Gastrocnemius medialis (tissue), 4 donors: ENCODE measurements around the gene DOC2B. TPM values are rescaled to one million over a fixed set of nuclear protein-coding genes. Genes with fewer than 3 reads are reported as not detected.
A peak's percentile ranks its signal among the peaks of the same experiment; 100 is the strongest.

Experiments used
- ATAC-seq, 2 donors: fragments of 150-250 bp; one replicate each; pipeline ENCODE4 v1.9.1; 2016
- DNase-seq, 2 donors: peaks; one replicate each; pipeline ENCODE4 v3.0.0-alpha.2; 2019
- H3K27ac ChIP-seq, 4 donors: fragments of 200-600 bp; sonication (generic); 1 replicate in 1 of 4; 2 replicates in 3 of 4; pipeline ENCODE4 v1.5.1; 2016 to 2018; ENCODE audit warnings: mild to moderate bottlenecking in 2 of 4, moderate library complexity in 1 of 4
- H3K27me3 ChIP-seq, 3 donors: fragments of 200-600 bp; sonication (generic) in 2 of 3; 1 replicate in 1 of 3; 2 replicates in 2 of 3; pipeline versions ENCODE4 v1.5.1 to v1.6.0; 2016 to 2019; ENCODE audit warnings: mild to moderate bottlenecking in 1 of 3, moderate library complexity in 1 of 3
- H3K36me3 ChIP-seq, 2 donors: fragments of 200-600 bp; sonication (generic) in 1 of 2; one replicate each; pipeline ENCODE4 v1.5.1; 2017 to 2018
- H3K4me1 ChIP-seq, 2 donors: fragments of 200-600 bp; sonication (generic) in 1 of 2; one replicate each; pipeline ENCODE4 v1.5.1; 2016 to 2017; ENCODE audit warnings: mild to moderate bottlenecking in 2 of 2
- H3K4me3 ChIP-seq, 4 donors: fragments of 200-600 bp; sonication (generic) in 3 of 4; 1 replicate in 1 of 4; 2 replicates in 3 of 4; pipeline ENCODE4 v1.5.1; 2016 to 2019; ENCODE audit warnings: mild to moderate bottlenecking in 2 of 4
- H3K9me3 ChIP-seq, 3 donors: fragments of 200-600 bp; sonication (generic) in 2 of 3; 1 replicate in 1 of 3; 2 replicates in 2 of 3; pipeline ENCODE4 v1.5.1; 2016 to 2019
- CTCF ChIP-seq, 5 experiments: fragments of 450-650 bp in 3 of 5; fragments of 200-600 bp in 2 of 5; sonication (generic) in 2 of 5; IDR thresholded peaks in 4 of 5; conservative IDR thresholded peaks in 1 of 5; 1 replicate in 4 of 5; 2 replicates in 1 of 5; pipeline ENCODE4 v1.5.1; 2016 to 2019; ENCODE audit warnings: antibody characterized with exemption in 5 of 5, mild to moderate bottlenecking in 3 of 5, moderate library complexity in 3 of 5
- POLR2A ChIP-seq, 2 donors: fragments of 450-650 bp; IDR thresholded peaks; one replicate each; pipeline ENCODE4 v1.6.1; 2017; ENCODE audit warnings: antibody characterized with exemption in 2 of 2, mild to moderate bottlenecking in 2 of 2, moderate library complexity in 2 of 2
- in situ Hi-C, 4 donors: fragments of 200-750 bp; cut with MboI; loops; one replicate each; pipeline versions ENCODE4 v1.15.0 to v1.8.0; 2017; ENCODE audit warnings: low sequenced_read_pairs in 4 of 4
- intact Hi-C: fragments of 100-400 bp; cut with DNase I; formaldehyde crosslinking; loops from one replicate; pipeline ENCODE4 v1.15.1; 2023; ENCODE audit warnings: low total_unique reads
- total RNA-seq, 4 donors: library from RNA; depleted of rRNA; stranded (reverse); fragments of >200 nt; gene quantifications; one replicate each; pipeline versions ENCODE4 v1.1.0 to v1.2.3, GENCODE V29; 2016

The DOC2B gene
- 1 to 10 TPM; 1.1 to 4.0 (median 3.8) TPM for total RNA-seq

GRCh38 chr17:181245-182049 is at the start of gene DOC2B:
DOC2B (minus strand) TSS chr17:181650; CDS start chr17:181479, 171 bp downstream.
- H3K9me3 ChIP-seq: no peaks in the 10 kb centered on the region
- intact Hi-C loops: no loop called here
- no peaks in the 10 kb centered on the region for H3K36me3 ChIP-seq
- DNase-seq (no peak), ATAC-seq (peak; percentile 35 to 57)
- peak within 1 kb of the TSS; percentile 39 to 54 (median 48) for H3K4me3 ChIP-seq
- TF ChIP-seq POLR2A (IDR thresholded peaks at IDR 0.05) (peak in 1 of 2 donors; percentile 38), CTCF (IDR thresholded peaks at IDR 0.05 in 4 of 5, conservative IDR thresholded peaks at IDR 0.05 in 1 of 5) (no peak)
- peak within 1 kb of the TSS in 3 of 4 donors; percentile 66 to 77 (median 71) for H3K27ac ChIP-seq
- H3K4me1 ChIP-seq: no peaks in the 10 kb centered on the region
- H3K27me3 ChIP-seq: peaks cover 9 to 25% (median 13%) of the 10 kb centered on the region in 3 donors
- in situ Hi-C loops: no loop called here

DNA sequence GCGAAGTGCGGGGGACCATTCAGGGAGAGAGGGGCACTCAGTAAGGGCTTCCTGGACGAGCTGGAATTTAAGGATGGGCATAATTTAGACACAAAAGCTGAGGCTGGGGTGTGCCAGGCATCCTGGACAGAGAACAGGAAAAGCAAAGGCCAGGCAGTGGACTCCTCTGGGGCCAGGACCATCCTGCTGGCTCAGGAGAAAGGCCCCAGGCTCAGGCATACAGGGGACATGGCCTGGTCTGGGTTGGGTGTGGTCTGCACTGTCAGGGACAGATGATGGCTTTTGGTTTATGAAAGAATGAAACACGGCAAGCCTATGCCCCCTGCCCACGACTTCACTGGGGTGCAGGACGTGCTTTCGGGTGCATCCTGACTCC is 48.9 kb upstream of the DOC2B start:
- Histone ChIP-seq H3K4me1 (no peaks in the 10 kb centered on the region), H3K27me3 (no peaks in the 10 kb centered on the region), H3K27ac (peak overlapping the region in 2 of 4 donors; percentile 1 to 51), H3K4me3 (no peak overlapping the region), H3K9me3 (no peaks in the 10 kb centered on the region), H3K36me3 (no peaks in the 10 kb centered on the region)
- no peak for DNase-seq
- intact Hi-C loops: no loop called here
- ATAC-seq: no peak
- no peak for TF ChIP-seq CTCF (IDR thresholded peaks at IDR 0.05 in 4 of 5, conservative IDR thresholded peaks at IDR 0.05 in 1 of 5)
- in situ Hi-C loops: no loop called here

DNA sequence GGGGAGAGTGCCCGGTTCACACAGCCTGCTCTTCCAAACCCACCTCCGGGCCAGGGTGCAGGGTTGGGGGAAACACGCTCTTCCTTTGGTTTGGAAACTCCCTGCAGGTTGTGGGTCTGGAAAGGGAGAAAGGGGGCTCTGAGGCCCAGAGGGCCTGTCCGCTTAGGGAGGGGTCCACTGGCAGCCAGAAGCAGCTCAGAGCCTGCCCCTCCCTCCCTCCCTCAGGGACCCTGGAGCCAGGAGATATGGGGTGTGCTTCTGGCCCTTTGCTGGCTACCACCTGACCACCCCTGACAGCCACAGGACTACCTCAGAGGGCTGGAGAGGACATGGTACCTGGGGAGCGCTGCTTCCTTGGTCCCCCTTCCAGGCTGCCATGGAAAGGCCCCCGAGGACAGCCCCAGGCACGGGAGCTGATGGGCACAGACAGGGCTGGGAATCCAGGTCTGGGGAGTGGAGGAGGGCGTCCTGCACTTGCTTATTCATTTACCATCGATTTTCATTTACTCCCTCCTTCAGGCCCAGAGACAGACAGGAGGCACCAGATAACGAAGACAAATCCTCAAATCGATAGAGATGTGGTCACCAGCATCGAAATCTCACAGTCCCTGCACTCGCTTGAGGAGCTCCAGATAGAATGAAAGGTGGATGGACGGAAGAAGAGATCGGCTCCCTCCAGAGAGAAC is 48.4 kb upstream of the DOC2B start:
- TF ChIP-seq CTCF (IDR thresholded peaks at IDR 0.05 in 4 of 5, conservative IDR thresholded peaks at IDR 0.05 in 1 of 5) (no peak), POLR2A (IDR thresholded peaks at IDR 0.05) (no peak)
- Histone ChIP-seq H3K4me3 (no peak overlapping the region), H3K36me3 (no peaks in the 10 kb centered on the region), H3K4me1 (no peaks in the 10 kb centered on the region), H3K27me3 (no peaks in the 10 kb centered on the region), H3K9me3 (no peaks in the 10 kb centered on the region), H3K27ac (peak overlapping the region in 2 of 4 donors; percentile 1 to 51)
- intact Hi-C loops: no loop called here
- no peak for ATAC-seq
- DNase-seq: no peak
- in situ Hi-C loops: no loop called here

- no peaks in the 10 kb centered on the region for H3K36me3 ChIP-seq
- peak overlapping the region in 1 of 4 donors; percentile 51 for H3K27ac ChIP-seq
- no peak overlapping the region for H3K4me3 ChIP-seq
- H3K27me3 ChIP-seq: no peaks in the 10 kb centered on the region
- DNase-seq (no peak), ATAC-seq (no peak)
- in situ Hi-C loops (no loop called here), intact Hi-C loops (no loop called here)
- H3K4me1 ChIP-seq: no peaks in the 10 kb centered on the region
- no peaks in the 10 kb centered on the region for H3K9me3 ChIP-seq
- TF ChIP-seq CTCF (IDR thresholded peaks at IDR 0.05 in 4 of 5, conservative IDR thresholded peaks at IDR 0.05 in 1 of 5): no peak
- TF ChIP-seq POLR2A (IDR thresholded peaks at IDR 0.05): no peak
These were observed 47.7 kb upstream of the DOC2B start for GRCh38 chr17:228951-229708.
